ENCODE data around the gene LMAN2L.
"Not testable (repeated sequence)": the region's sequence is repeated elsewhere in the genome, so short reads cannot be mapped to it uniquely, and the experiment has no call there.

LMAN2L gene

GRCh38 chr2:96689431-96689991 lies 50.4 kb downstream of the LMAN2L start:
- in situ Hi-C loops (cut with HindIII; ENCODE audit: low sequenced_read_pairs): no loop called here

GRCh38 chr2:96688649-96689430 lies 51.0 kb downstream of the LMAN2L start:
- in situ Hi-C loops (cut with HindIII; ENCODE audit: low sequenced_read_pairs): no loop called here

- in situ Hi-C loops (cut with HindIII; ENCODE audit: low sequenced_read_pairs): no loop called here
These were observed 51.9 kb downstream of the LMAN2L start for GRCh38 chr2:96687711-96688640.

GRCh38 chr2:96687266-96687665 lies 52.6 kb downstream of the LMAN2L start:
- in situ Hi-C loops (cut with HindIII; ENCODE audit: low sequenced_read_pairs): no loop called here

GRCh38 chr2:96685577-96686459 lies 54.0 kb downstream of the LMAN2L start:
- in situ Hi-C loops (cut with HindIII; ENCODE audit: low sequenced_read_pairs): no loop called here

GRCh38 chr2:96684883-96685576 lies 54.8 kb downstream of the LMAN2L start:
- in situ Hi-C loops (cut with HindIII; ENCODE audit: low sequenced_read_pairs): no loop called here

- in situ Hi-C loops (cut with HindIII; ENCODE audit: low sequenced_read_pairs): no loop called here
These were observed 55.7 kb downstream of the LMAN2L start for GRCh38 chr2:96683972-96684820.

GRCh38 chr2:96683307-96683706 lies 56.6 kb downstream of the LMAN2L start:
- in situ Hi-C loops (cut with HindIII; ENCODE audit: low sequenced_read_pairs): no loop called here

GRCh38 chr2:96681540-96681939 lies 58.3 kb downstream of the LMAN2L start:
- in situ Hi-C loops (cut with HindIII; ENCODE audit: low sequenced_read_pairs): no loop called here

GRCh38 chr2:96680561-96681141 lies 59.2 kb downstream of the LMAN2L start:
- in situ Hi-C loops (cut with HindIII; ENCODE audit: low sequenced_read_pairs): no loop called here

GRCh38 chr2:96679848-96680247 lies 60.0 kb downstream of the LMAN2L start:
- in situ Hi-C loops (cut with HindIII; ENCODE audit: low sequenced_read_pairs): no loop called here

- in situ Hi-C loops (cut with HindIII; ENCODE audit: low sequenced_read_pairs): no loop called here
These were observed 70.2 kb downstream of the LMAN2L start for GRCh38 chr2:96669539-96670215.

- in situ Hi-C loops (cut with HindIII; ENCODE audit: low sequenced_read_pairs): no loop called here
These were observed 71.1 kb downstream of the LMAN2L start for GRCh38 chr2:96668771-96669170.

GRCh38 chr2:96665717-96666116 lies 74.1 kb downstream of the LMAN2L start:
- in situ Hi-C loops (cut with HindIII; ENCODE audit: low sequenced_read_pairs): not testable (repeated sequence)

GRCh38 chr2:96665083-96665569 lies 74.7 kb downstream of the LMAN2L start:
- in situ Hi-C loops (cut with HindIII; ENCODE audit: low sequenced_read_pairs): no loop called here

- in situ Hi-C loops (cut with HindIII; ENCODE audit: low sequenced_read_pairs): no loop called here
These were observed 75.4 kb downstream of the LMAN2L start for GRCh38 chr2:96664366-96664925.

GRCh38 chr2:96663829-96664228 lies 76.0 kb downstream of the LMAN2L start:
- in situ Hi-C loops (cut with HindIII; ENCODE audit: low sequenced_read_pairs): no loop called here

GRCh38 chr2:96663177-96663576 lies 76.7 kb downstream of the LMAN2L start:
- in situ Hi-C loops (cut with HindIII; ENCODE audit: low sequenced_read_pairs): no loop called here
